IMR-90 (cell line): Measurements from ENCODE around the gene CCDC137. TPM values are rescaled to one million over a fixed set of nuclear protein-coding genes. Genes with fewer than 3 reads are reported as not detected.

Experiments used
- ATAC-seq: fragments of 200-7000 bp; cut with Tn5 transposase; 2 replicates; pipeline ENCODE4 v1.9.1; 2020; ENCODE audit warnings: low read depth, mild to moderate bottlenecking, moderate library complexity
- BruUV-seq: library from RNA; stranded (reverse); fragments of 400-500 nt; replicated peaks from 2 replicates; lab custom pipeline; 2021; lab: Mats Ljungman, UMichigan
- CTCF ChIA-PET: fragments of 300-600 bp; formaldehyde crosslinking; extraction: SDS; loops from one replicate; lab custom pipeline; 2021; ENCODE audit warnings: antibody characterized with exemption; lab: Yijun Ruan, JAX
- POLR2A ChIA-PET: fragments of 300-600 bp; sonication (Branson Sonifier 250); formaldehyde crosslinking; loops from one replicate; lab custom pipeline; 2022; ENCODE audit warnings: antibody characterized with exemption; ENCODE audit not compliant: unreplicated experiment; lab: Charles Lee
- DNase-seq: peaks from one replicate; pipeline ENCODE4 v3.0.0; 2013
- H2AFZ ChIP-seq: replicated peaks from 2 replicates; pipeline ENCODE3; 2013; ENCODE audit warnings: low read length, mild to moderate bottlenecking; ENCODE audit not compliant: poor library complexity
- H2AK5ac ChIP-seq: 2 replicates; pipeline ENCODE4 v1.6.1; 2013; ENCODE audit warnings: low read depth, low read length, inconsistent platforms
- H2AK9ac ChIP-seq: replicated peaks from 2 replicates; pipeline ENCODE3; 2013; ENCODE audit warnings: mild to moderate bottlenecking, low read depth, low read length, moderate library complexity; ENCODE audit not compliant: poor library complexity
- H2BK120ac ChIP-seq: 2 replicates; pipeline ENCODE4 v1.6.1; 2013; ENCODE audit warnings: low read depth, low read length, inconsistent platforms
- H2BK15ac ChIP-seq: 3 replicates; pipeline ENCODE4 v1.6.1; 2013; ENCODE audit warnings: low read depth, low read length, inconsistent platforms
- H2BK20ac ChIP-seq: 2 replicates; pipeline ENCODE4 v1.6.1; 2013; ENCODE audit warnings: low read depth, mild to moderate bottlenecking, inconsistent platforms, low read length, moderate library complexity
- H2BK5ac ChIP-seq: 2 replicates; pipeline ENCODE4 v1.6.1; 2013; ENCODE audit warnings: mild to moderate bottlenecking, low read depth, low read length, inconsistent platforms; ENCODE audit not compliant: poor library complexity, severe bottlenecking
- H3K14ac ChIP-seq: replicated peaks from 2 replicates; pipeline ENCODE4 v1.6.1; 2013; ENCODE audit warnings: low read depth, low read length, inconsistent platforms
- H3K18ac ChIP-seq: 2 replicates; pipeline ENCODE4 v1.6.1; 2013; ENCODE audit warnings: low read depth, low read length, control low read depth
- H3K23ac ChIP-seq: 2 replicates; pipeline ENCODE4 v1.6.1; 2013; ENCODE audit warnings: low read depth, low read length, inconsistent platforms
- H3K27ac ChIP-seq: 2 replicates; pipeline ENCODE4 v1.5.1; 2013; ENCODE audit warnings: mild to moderate bottlenecking, control low read depth, low read length; ENCODE audit not compliant: insufficient read depth
- H3K27me3 ChIP-seq: 2 replicates; pipeline ENCODE4 v1.6.1; 2013; ENCODE audit warnings: low read length; ENCODE audit not compliant: control insufficient read depth, insufficient read depth
- H3K36me3 ChIP-seq: 2 replicates; pipeline ENCODE4 v1.6.1; 2013; ENCODE audit warnings: low read length, mixed read lengths; ENCODE audit not compliant: control insufficient read depth, insufficient read depth
- H3K4ac ChIP-seq: 2 replicates; pipeline ENCODE4 v1.6.1; 2013; ENCODE audit warnings: low read depth, low read length, inconsistent platforms
- H3K4me1 ChIP-seq: 2 replicates; pipeline ENCODE4 v1.6.1; 2013; ENCODE audit warnings: low read length, mixed read lengths; ENCODE audit not compliant: control insufficient read depth, insufficient read depth
- H3K4me2 ChIP-seq: 2 replicates; pipeline ENCODE4 v1.6.1; 2013; ENCODE audit warnings: low read depth, mild to moderate bottlenecking, control low read depth, low read length, moderate library complexity
- H3K4me3 ChIP-seq: 2 replicates; pipeline ENCODE4 v1.5.1; 2013; ENCODE audit warnings: low read depth, mild to moderate bottlenecking, control low read depth, low read length, moderate library complexity; ENCODE audit not compliant: insufficient read depth
- H3K56ac ChIP-seq: 2 replicates; pipeline ENCODE4 v1.6.1; 2013; ENCODE audit warnings: low read length, inconsistent platforms; ENCODE audit not compliant: insufficient read depth; ENCODE audit errors: extremely low read depth
- H3K79me1 ChIP-seq, 2 experiments: 2 replicates each; pipeline ENCODE4 v1.6.1; 2013; ENCODE audit warnings: low read length in 2 of 2, inconsistent platforms in 1 of 2, low read depth in 1 of 2
- H3K9ac ChIP-seq: 2 replicates; pipeline ENCODE4 v1.6.1; 2013; ENCODE audit warnings: low read depth, low read length, control low read depth
- H3K9me1 ChIP-seq: 2 replicates; pipeline ENCODE4 v1.6.1; 2013; ENCODE audit warnings: low read length, inconsistent platforms; ENCODE audit not compliant: insufficient read depth
- H3K9me3 ChIP-seq: 2 replicates; pipeline ENCODE4 v1.6.1; 2013; ENCODE audit warnings: low read length; ENCODE audit not compliant: control insufficient read depth, insufficient read depth
- H4K20me1 ChIP-seq: 2 replicates; pipeline ENCODE4 v1.6.1; 2013; ENCODE audit warnings: low read length, inconsistent platforms; ENCODE audit not compliant: insufficient read depth
- H4K5ac ChIP-seq: 2 replicates; pipeline ENCODE4 v1.6.1; 2013; ENCODE audit warnings: mild to moderate bottlenecking, low read depth, low read length, control low read depth
- H4K8ac ChIP-seq, 2 experiments: 2 replicates each; pipeline ENCODE4 v1.6.1; 2013; ENCODE audit warnings: low read depth in 2 of 2, low read length in 2 of 2, control low read depth in 1 of 2, inconsistent platforms in 1 of 2
- H4K91ac ChIP-seq: 2 replicates; pipeline ENCODE4 v1.6.1; 2013; ENCODE audit warnings: low read depth, low read length, inconsistent platforms; ENCODE audit not compliant: insufficient read depth
- BHLHE40 ChIP-seq: fragments of 150-350 bp; IDR thresholded peaks from 2 replicates; pipeline ENCODE4 v1.6.1; 2016; ENCODE audit warnings: mild to moderate bottlenecking, low read depth, low read length
- CEBPB ChIP-seq: IDR thresholded peaks from 2 replicates; pipeline ENCODE4 v1.6.1; 2012; ENCODE audit warnings: low read depth, low read length, improper control_type of control experiment
- CHD1 ChIP-seq: IDR thresholded peaks from 2 replicates; pipeline ENCODE4 v1.6.1; 2012; ENCODE audit warnings: low read depth, low read length, improper control_type of control experiment
- ELK1 ChIP-seq: fragments of 150-350 bp; IDR thresholded peaks from 2 replicates; pipeline ENCODE4 v1.6.1; 2016; ENCODE audit warnings: low read depth, mild to moderate bottlenecking, low read length, moderate library complexity, borderline replicate concordance
- FOS ChIP-seq: fragments of 150-350 bp; IDR thresholded peaks from 2 replicates; pipeline ENCODE4 v1.6.1; 2016; ENCODE audit warnings: low read depth, low read length
- MAFK ChIP-seq: IDR thresholded peaks from 2 replicates; pipeline ENCODE4 v1.6.1; 2012; ENCODE audit warnings: low read depth, low read length, improper control_type of control experiment
- MAZ ChIP-seq: IDR thresholded peaks from 2 replicates; pipeline ENCODE4 v1.6.1; 2012; ENCODE audit warnings: low read depth, mild to moderate bottlenecking, low read length, improper control_type of control experiment, moderate library complexity, borderline replicate concordance
- MXI1 ChIP-seq: IDR thresholded peaks from 2 replicates; pipeline ENCODE4 v1.6.1; 2012; ENCODE audit warnings: low read depth, mild to moderate bottlenecking, low read length, moderate library complexity, borderline replicate concordance
- NFE2L2 ChIP-seq: fragments of 150-350 bp; IDR thresholded peaks from 2 replicates; pipeline ENCODE4 v1.6.1; 2016; ENCODE audit warnings: low read depth, mild to moderate bottlenecking, low read length
- POLR2A ChIP-seq: IDR thresholded peaks from 2 replicates; pipeline ENCODE4 v1.6.1; 2012; ENCODE audit warnings: mild to moderate bottlenecking, low read depth, low read length
- RAD21 ChIP-seq: IDR thresholded peaks from 2 replicates; pipeline ENCODE4 v1.6.1; 2012; ENCODE audit warnings: low read length, improper control_type of control experiment
- RCOR1 ChIP-seq: IDR thresholded peaks from 2 replicates; pipeline ENCODE4 v1.6.1; 2012; ENCODE audit warnings: mild to moderate bottlenecking, low read length, improper control_type of control experiment; ENCODE audit not compliant: insufficient replicate concordance
- RFX5 ChIP-seq: IDR thresholded peaks from 2 replicates; pipeline ENCODE4 v1.8.0; 2012; ENCODE audit warnings: low read depth, mild to moderate bottlenecking, low read length, moderate library complexity
- SMC3 ChIP-seq: fragments of 150-350 bp; IDR thresholded peaks from 2 replicates; pipeline ENCODE4 v1.6.1; 2016; ENCODE audit warnings: low read depth, mild to moderate bottlenecking, antibody characterized with exemption, low read length, moderate library complexity
- WGBS, 2 experiments: methylation state at CpG; one replicate each; pipeline versions ENCODE4 v1.1.5 to v1.1.7; 2013; ENCODE audit warnings: missing lambda C conversion rate in 2 of 2; ENCODE audit not compliant: insufficient read length in 1 of 2; ENCODE audit errors: extremely low coverage in 2 of 2; 5-methylcytosine and 5-hydroxymethylcytosine counted together
- dilution Hi-C: fragments of 300-500 bp; cut with HindIII; formaldehyde crosslinking; loops from one replicate; pipeline ENCODE4 v1.14.3; 2018; ENCODE audit warnings: low sequenced_read_pairs; ENCODE audit not compliant: unreplicated experiment
- in situ Hi-C: fragments of 300-500 bp; cut with MboI; formaldehyde crosslinking; loops from 3 replicates; pipeline ENCODE4 v1.14.3; 2019; ENCODE audit warnings: low sequenced_read_pairs, inconsistent platforms, mixed read lengths
- intact Hi-C: fragments of 100-400 bp; cut with micrococcal nuclease; formaldehyde crosslinking; loops from 2 replicates; pipeline ENCODE4 v1.10.0; 2022
- polyA plus RNA-seq, 3 experiments: library from polyadenylated mRNA; depleted of rRNA; stranded (reverse); fragments of >200 nt; gene quantifications; 2 replicates each; pipeline ENCODE4 v1.2.3, GENCODE V29; 2012; ENCODE audit warnings: low replicate concordance in 1 of 3
- total RNA-seq: library from RNA; depleted of rRNA; stranded (reverse); fragments of >200 nt; gene quantifications from 2 replicates; pipeline ENCODE4 v1.2.3, GENCODE V29; 2012
- TF ChIP-seq, protein P1 (sequence below): conservative IDR thresholded peaks from 2 replicates; pipeline ENCODE4 v1.5.1; 2012; ENCODE audit warnings: mild to moderate bottlenecking, low read depth, low read length, improper control_type of control experiment
- TF ChIP-seq, protein P2 (sequence below): fragments of 150-350 bp; IDR thresholded peaks from 2 replicates; pipeline ENCODE4 v1.6.1; 2017; ENCODE audit warnings: mild to moderate bottlenecking, antibody characterized with exemption, low read length, low read depth

Gene CCDC137
- total and polyA plus RNA-seq, 2 of the 4 experiments (the other 2 are of a cell fraction), result 7.5 to 18.4 TPM

- Histone ChIP-seq H3K27me3 (no peaks in the 10 kb centered on the region), H2BK20ac (no peak overlapping the region), H4K5ac (no peak overlapping the region), H2AFZ (no peak overlapping the region), H3K23ac (no peak overlapping the region), H3K9me3 (no peaks in the 10 kb centered on the region), H3K36me3 (peaks cover 15% of the 10 kb centered on the region), H3K79me1 (peaks cover 27 to 40% of the 10 kb centered on the region in 2 experiments), H3K4me1 (peaks cover 10% of the 10 kb centered on the region), H3K9me1 (peaks cover 19% of the 10 kb centered on the region), H3K18ac (no peak overlapping the region), H3K27ac (no peak overlapping the region), H3K56ac (no peak overlapping the region), H3K9ac (no peak overlapping the region), H2AK5ac (no peak overlapping the region), H4K8ac (no peak overlapping the region), H3K14ac (no peak overlapping the region), H4K20me1 (no peaks in the 10 kb centered on the region), H2BK5ac (no peak overlapping the region), H3K4ac (no peak overlapping the region), H3K4me3 (no peak overlapping the region), H2AK9ac (no peak overlapping the region), H2BK120ac (no peak overlapping the region), H2BK15ac (no peak overlapping the region), H3K4me2 (no peak overlapping the region), H4K91ac (no peak overlapping the region)
- BruUV-seq, result no TSS peak
- in situ Hi-C loops (no loop called here), intact Hi-C loops (no loop called here), dilution Hi-C loops (no loop called here)
- POLR2A ChIA-PET, result no interaction called here
- TF ChIP-seq RAD21 (no peak), NFE2L2 (no peak), RFX5 (no peak), SMC3 (no peak), RCOR1 (no peak), MAFK (no peak), FOS (no peak), ELK1 (no peak), CHD1 (no peak), POLR2A (no peak), MAZ (no peak), MXI1 (no peak), CEBPB (no peak), BHLHE40 (no peak)
- TF ChIP-seq, protein P1, sequence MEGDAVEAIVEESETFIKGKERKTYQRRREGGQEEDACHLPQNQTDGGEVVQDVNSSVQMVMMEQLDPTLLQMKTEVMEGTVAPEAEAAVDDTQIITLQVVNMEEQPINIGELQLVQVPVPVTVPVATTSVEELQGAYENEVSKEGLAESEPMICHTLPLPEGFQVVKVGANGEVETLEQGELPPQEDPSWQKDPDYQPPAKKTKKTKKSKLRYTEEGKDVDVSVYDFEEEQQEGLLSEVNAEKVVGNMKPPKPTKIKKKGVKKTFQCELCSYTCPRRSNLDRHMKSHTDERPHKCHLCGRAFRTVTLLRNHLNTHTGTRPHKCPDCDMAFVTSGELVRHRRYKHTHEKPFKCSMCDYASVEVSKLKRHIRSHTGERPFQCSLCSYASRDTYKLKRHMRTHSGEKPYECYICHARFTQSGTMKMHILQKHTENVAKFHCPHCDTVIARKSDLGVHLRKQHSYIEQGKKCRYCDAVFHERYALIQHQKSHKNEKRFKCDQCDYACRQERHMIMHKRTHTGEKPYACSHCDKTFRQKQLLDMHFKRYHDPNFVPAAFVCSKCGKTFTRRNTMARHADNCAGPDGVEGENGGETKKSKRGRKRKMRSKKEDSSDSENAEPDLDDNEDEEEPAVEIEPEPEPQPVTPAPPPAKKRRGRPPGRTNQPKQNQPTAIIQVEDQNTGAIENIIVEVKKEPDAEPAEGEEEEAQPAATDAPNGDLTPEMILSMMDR, result no peak
- TF ChIP-seq, protein P2, sequence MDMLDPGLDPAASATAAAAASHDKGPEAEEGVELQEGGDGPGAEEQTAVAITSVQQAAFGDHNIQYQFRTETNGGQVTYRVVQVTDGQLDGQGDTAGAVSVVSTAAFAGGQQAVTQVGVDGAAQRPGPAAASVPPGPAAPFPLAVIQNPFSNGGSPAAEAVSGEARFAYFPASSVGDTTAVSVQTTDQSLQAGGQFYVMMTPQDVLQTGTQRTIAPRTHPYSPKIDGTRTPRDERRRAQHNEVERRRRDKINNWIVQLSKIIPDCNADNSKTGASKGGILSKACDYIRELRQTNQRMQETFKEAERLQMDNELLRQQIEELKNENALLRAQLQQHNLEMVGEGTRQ, result no peak
- CTCF ChIA-PET, result no interaction called here
- 100% methylated on average over 5 of the region's 7 CpGs; no CpG with 5 or more reads in 1 of the 2 experiments for WGBS, 2 experiments
- DNase-seq (no peak), ATAC-seq (no peak)
Measured at GRCh38 chr17:81664051-81664470, 2.5 kb upstream of the CCDC137 start.
